NOMO-1 treated with dmso at 0.1 percent for 144 hours (cell line): ENCODE data around the gene TMEM187.

Source experiments
- DNase-seq: peaks from one replicate; lab custom pipeline; 2025; ENCODE audit not compliant: unreplicated experiment; lab: John Stamatoyannopoulos, UW

The TMEM187 gene

DNA sequence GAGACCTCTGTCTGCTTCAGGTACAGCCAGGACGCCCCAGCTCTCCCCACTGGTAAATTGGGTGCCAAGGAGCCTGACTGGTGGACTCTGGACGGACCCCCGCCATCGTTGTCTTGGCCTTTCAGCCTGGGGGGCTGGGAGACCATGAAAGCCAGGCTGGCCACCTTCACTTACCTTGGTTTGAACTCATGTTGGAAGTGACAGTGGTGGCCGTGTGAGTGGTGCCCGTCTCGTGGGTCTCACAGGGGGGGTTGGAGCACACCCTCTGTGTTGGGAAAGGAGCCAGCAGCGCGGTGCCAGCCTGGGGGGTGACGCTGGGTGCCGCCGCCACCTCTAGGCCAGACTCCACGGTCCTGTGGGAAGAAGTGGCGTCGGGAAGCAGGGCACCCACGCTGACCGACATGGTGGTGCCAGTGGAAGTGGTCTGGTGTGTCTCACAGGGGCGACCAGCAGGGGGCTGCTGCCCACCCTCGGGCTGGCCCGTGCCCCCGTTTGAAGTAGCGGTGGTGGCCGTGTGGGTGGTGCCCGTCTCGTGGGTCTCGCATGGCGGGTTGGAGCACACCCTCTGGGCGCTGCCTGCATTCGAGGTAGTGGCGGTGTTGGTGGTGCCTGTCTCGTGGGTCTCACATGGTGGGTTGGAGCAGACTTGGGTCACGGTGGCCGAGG lies 18.5 kb upstream of the TMEM187 start:
- DNase-seq, result no peak

DNA sequence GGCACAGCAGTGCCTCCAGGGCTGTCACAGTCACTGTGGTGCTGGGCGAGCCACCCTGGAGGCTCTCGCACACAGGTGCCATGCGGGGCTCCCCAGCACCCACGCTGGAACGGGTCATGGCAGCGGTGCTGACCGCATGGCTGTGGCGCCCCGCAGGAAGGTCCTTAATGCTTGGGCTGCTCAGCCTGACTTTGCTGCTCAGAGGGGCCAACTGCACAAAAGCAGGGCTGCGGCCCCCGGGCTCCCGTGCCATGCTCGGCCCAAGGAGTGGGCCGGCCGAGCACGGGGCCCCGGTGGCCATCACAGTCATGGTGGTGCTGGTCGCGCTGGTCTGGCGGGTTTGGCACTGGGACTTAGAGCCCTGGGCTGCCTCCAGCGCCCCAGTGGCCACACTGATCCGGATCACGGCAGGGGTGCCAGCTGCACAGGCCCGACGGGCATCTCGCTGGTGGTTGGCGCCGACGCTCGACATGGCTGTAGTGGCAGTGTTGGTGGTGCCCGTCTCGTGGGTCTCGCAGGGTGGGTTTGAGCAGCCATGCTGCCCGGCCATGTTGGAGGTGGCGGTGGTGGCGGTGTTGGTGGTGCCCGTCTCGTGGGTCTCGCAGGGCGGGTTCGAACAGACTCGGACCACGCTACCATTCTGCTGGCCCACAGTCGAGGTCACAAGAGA lies 17.9 kb upstream of the TMEM187 start:
- DNase-seq, result no peak

DNA sequence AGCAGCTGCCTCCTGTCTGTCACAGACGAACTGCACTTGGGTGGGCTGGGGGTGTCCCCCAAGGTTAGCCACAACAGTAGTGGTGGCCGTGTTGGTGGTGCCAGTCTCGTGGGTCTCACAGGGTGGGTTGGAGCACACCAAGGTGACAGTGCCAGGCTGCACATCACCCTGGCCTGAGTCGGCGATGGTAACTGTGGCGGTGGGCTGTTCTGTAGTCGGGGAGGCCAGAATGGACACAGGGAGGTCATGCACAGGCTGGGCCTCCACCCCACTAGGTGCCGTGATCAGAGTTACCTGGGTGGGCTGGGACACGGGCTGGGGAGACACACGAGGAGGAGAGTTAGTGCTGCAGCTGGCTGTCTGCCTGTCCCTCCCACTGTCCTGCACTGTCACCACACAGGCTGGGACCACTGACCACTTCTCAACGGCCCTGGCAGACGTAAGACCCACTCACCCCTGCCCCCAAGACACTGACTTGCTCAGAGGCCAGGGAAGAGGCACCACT lies 17.3 kb upstream of the TMEM187 start:
- no peak for DNase-seq

DNA sequence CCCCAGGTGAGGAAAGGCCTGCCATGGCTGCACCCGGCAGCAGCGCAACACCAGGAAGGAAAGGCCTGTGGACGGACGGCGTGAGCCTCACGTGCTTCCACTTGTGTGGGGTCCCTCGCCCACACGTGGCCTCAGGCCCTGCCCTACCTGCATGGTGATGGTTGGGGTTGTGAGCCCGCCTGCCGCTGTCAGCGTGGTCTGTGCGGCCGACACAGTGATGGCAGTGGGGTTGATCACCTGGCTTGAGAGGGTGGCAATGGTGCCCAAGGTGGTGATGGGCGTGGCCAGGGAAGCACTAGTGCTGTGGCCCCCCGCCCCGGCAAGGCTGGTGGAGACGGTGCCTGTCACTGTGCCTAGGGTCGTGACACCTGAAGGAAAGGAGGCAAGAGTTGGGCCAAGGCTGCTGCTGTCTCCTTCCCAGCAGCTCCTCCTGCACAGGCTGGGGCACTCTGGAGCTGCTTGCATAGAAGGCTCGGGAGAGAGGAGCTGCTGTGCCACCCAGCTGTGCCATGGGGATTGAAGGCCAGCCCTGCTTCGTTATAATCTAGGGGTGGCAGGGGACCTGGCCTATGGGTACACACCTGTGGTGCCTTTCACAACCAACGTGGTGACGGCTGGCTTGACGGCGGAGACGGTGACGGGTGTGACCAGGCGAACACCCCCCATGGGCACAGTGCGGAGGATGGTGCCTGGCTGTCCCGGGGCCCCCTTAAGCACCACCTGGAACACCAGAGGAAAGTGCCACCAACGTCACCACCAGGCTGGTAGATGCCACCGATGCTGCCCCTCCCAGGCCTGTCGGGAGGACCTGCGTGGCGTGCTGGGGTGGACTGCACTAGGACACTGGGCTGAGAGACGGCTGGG lies 16.3 kb upstream of the TMEM187 start:
- DNase-seq, result no peak

DNA sequence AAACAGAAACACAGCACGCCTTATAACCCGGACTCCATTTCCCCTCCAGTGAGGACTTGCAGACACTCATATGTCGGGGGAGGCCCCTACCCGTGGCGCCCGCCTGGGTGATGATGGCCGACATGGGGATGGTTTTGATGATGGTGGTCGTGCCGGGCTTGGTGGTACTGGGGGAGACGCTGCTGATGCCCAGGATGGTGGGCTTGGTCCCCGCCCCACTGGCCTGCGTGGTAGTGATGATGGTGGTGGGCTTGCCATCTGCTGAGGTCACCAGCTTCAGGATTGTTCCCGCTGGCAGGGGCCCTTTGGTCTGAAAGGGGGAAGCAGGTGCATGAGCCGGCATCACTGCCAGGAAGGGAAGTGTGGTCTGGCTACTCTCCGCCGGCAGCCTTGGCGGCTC lies 15.3 kb upstream of the TMEM187 start:
- no peak for DNase-seq

DNA sequence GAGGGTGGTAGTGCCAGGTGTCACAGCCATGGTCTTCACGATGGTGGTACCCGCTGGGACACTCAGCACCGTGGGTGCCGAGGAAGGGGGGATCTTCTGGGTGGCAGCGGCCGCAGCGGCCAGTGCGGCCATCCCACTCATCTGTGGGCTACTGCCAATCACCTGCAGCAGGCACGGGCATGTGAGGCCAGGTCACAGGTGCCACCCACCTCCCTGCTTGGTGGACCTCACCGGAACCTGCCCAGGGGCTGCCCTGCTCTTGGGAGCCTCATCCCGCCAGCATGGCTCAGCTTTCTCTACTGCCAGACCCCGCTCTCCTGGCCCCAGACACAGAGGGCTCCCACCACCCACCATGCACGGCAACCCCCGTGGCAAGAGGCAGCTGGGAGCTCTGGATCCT lies 13.9 kb upstream of the TMEM187 start:
- no peak for DNase-seq

DNA sequence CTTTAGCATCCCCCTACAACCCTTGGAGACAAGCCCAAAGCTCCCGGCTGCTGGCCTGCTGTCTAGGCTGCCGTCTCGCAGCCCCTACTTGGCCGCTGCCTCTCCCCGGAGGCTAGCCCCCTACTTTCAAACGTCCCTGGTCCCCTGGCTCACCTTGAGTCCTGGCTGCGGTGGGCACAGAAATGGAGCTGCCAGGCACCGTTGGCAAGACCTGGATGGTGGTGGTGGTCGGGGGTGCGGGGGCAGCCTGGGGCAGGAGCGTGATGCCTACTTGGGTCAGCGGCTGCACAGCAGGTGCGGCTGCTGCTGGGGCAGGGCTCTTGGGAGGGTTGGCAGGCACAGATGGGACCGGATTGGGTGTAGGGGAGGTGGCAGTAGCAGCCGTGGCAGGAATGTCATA lies 12.9 kb upstream of the TMEM187 start:
- no peak for DNase-seq

DNA sequence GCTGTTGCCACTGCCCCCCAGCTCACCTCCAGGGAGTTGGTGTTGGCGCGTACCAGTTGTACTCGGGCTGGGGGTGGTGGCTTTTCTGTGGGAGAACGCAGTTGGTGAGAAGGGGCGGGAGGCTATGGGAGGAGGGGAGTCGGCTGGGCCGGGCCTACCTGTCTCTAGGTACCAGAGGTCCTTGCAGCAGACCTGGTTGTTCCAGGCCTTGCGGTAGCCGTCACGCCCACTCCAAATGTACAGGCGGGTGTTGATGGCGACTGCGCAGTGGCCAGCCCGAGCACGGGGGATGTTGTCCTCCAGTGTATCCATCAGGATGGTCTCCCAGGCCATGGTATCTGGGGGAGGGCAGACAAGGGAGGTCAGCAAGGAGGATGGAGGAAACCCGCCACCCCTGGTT lies 12.5 kb upstream of the TMEM187 start:
- DNase-seq, result no peak

DNA sequence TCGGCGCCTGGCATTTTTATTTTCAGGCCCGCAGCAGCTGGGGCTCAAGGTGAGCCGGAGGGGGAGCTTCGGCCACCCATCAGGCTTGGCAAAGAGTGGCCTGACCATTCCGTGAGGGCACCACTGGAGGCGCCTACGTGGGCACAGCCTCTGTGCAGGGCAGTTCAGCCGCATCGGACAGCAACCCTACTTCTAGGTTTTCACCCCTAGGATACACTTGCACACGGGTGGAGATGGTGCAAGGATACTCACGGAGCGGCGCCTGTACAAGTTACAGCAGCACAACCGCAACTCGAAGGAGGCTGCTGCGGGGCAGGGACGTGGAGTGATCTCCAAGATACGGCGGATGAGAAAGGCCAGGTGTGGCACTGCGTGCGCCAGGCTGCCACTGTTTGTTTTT lies 11.8 kb upstream of the TMEM187 start:
- no peak for DNase-seq

DNA sequence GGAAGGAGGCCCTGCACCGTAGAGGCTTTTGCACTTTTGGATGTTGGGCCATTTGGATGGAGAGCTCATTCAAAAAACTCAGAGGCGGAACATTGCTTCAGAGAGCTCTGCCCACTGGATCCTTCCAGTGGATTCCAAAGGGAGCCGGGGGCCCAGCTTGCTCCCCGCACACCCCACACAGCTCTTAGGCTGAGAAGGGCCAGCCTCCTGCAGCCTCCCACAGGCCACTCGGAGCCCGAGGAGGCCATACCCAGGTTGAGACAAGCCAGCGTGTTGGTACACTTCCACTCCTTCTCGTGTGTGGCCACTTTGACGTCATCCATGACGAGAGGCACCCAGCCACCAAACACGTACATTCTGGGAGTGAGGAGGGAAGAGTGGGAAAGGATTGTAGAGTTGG lies 11.3 kb upstream of the TMEM187 start:
- no peak for DNase-seq

DNA sequence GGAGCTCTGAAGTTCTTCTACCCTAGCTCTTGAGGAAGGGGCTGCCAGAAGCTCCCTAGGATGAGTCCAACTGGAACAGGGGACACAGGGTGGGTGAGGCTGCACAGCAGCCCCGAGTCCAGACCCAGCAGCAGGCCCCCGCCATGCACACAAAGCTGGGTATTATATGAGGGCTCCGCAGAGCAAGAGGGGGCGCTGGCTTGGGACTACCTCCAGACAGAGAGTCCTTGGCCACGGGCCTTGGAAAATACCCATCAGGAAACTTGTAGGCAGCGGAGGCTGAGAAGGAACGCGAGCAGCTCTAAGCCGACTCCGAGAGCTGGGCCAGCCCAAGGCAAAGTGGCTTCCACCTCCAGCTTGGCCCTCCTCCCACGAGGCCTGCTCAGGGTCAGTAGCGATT lies 9.0 kb upstream of the TMEM187 start:
- no peak for DNase-seq

DNA sequence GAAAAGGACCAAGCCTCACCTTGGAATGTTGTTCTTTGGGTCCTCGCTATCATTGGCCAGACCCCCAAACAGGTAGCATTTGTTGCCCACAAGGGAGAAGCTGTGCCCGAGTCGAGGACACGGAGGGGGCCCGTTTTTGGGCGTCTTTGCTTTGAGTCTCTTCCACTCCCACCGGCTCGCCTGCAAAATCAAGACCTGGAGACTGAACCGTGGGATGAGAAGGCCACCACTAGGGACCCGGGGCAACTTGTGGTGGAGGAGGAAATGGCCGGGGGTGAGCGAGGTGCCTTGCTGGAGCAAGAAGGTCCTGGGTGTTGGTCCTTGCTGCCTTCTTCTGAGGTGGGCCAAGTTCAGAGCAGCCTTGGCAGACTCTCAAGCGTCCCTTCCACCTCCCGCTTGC lies 8.4 kb upstream of the TMEM187 start:
- no peak for DNase-seq

DNA sequence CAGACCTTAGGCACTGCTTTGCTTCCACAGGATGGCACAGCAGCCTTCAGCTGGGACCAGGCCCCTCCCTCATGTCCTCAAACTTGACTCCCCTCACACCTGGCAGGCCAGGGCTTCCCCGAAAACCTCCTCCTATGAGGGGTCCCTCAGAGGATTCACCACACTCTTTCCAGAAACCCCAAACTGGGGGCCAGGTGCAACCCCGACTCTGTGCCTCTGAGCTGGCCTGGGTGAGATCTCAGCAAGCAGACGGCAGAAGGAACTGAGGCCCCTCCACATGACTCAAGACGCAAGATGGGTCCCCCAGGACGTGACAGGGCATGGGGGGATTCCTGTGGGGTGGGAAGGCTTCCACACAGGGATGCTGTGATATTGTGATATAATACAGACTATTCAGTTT lies 7.1 kb upstream of the TMEM187 start:
- no peak for DNase-seq

DNA sequence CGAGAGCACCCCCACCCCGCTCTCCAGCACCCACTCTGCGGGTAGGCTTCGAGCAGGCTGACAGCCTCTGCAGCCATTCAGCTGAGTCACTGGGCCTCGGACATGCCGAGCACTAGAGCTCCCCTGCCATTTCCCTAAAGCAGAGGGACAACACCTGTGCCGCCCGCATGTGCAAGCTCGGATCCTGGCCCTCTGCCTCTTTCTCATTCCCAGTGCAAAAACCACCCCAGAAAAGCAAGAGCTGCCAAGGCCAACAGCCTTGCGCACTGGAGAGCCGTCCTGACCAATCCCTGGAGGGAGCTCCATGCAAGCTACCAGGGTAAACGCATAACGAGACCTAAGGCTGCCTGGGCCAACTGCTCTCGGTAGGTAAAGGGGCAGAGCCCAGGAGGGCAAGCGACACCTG lies 6.3 kb upstream of the TMEM187 start:
- no peak for DNase-seq

DNA sequence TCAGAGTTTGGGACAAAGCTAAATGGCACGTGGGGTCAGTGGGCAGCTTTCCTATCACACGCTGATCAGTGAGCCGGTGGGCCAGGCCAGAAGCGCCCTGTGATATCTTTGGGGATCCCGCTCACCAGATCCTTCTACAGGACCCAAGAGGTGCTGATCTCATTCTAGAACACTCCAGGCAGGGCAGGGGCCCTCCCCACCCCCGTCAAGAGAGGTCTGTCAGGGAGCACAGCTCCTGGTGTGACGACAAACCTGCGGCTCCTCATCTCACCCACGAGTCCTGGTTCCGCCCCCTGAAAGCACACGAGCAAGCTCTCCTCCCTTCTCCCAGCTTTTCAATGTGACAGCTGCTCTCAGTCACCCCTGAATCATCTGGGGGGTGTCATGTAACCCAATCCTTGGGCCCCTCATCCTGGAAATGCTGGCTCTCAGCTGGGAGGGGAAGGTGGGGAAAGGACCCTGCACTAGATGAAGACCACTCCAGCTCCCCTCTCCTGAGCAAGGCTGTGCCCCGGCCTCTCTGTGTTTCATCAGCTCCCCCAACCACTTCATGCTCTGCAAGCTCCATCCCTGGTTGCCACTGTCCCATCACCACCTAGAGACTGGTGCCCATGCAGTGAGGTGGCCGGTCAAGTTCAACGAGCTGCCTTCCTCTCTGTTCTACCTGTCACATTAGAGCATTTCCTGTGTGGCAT lies 5.6 kb upstream of the TMEM187 start:
- DNase-seq, result no peak

DNA sequence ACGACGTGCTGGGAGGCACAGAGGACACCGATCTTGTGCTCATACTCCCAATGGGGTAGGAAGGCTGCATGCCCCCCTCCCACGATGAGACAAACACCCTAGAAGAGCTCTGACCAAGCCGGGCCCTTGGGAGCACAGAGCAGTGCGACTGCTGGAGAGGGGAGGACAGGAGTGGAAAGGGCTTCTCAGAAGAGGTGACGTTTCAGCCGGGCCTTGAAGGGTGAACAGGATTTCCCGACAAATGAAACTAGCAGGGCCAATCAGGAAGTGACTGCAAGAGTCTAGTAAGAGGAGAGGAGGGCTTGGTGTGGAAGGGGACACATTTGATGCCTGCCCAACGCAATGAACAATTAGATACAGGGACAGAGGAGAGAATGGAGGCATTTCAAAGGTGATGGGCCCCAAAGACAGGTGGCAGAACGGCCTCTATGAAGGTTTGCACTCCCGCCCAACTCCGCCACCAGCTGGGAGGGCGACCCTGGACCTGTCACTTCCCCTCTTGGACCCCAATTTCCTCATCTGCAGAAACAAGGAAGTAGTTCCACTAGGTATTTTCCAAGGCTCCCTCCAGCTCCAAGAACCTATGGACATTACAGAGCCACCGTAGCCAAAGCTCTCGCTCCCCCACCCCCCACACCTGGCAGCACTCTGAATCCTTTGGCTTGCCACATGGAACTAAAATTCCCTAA lies 4.9 kb upstream of the TMEM187 start:
- no peak for DNase-seq

DNA sequence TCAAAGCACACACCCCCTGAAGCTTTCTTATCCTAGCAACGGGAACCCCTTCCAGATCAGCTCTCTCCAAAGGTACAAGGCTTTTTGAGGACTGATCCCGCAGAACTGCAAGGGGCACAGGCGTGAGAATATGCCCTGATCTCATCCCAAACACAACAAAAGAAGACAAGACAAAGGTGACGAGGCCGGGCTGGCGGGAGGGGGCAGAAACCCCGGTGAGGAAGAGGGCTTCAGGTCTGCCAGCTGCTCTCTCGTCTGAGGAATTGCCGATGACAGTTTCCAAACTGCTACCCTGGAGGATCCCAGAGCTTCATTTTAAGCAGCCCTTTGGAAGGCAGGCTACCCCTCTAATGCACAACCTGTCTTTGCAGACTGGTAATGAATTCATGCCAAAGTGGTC lies 4.3 kb upstream of the TMEM187 start:
- DNase-seq, result no peak

DNA sequence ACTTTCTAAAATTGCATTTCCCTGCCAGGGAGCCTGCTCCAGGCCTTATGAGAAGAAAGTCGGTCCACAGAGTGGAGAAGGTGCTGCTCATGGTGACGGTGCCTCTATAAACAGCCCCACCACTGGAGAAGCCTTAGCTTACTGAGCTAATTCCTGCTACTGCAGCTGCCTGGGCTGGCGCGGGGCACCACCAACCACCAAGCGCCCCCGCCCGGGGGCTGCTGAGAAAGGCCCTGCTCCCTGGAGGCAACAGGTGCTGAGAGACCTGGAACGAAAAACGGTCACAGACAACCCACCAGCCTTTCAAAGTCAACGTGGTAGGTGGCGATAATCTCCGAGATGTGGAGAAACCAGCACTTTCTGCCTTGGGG lies 3.8 kb upstream of the TMEM187 start:
- no peak for DNase-seq

DNA sequence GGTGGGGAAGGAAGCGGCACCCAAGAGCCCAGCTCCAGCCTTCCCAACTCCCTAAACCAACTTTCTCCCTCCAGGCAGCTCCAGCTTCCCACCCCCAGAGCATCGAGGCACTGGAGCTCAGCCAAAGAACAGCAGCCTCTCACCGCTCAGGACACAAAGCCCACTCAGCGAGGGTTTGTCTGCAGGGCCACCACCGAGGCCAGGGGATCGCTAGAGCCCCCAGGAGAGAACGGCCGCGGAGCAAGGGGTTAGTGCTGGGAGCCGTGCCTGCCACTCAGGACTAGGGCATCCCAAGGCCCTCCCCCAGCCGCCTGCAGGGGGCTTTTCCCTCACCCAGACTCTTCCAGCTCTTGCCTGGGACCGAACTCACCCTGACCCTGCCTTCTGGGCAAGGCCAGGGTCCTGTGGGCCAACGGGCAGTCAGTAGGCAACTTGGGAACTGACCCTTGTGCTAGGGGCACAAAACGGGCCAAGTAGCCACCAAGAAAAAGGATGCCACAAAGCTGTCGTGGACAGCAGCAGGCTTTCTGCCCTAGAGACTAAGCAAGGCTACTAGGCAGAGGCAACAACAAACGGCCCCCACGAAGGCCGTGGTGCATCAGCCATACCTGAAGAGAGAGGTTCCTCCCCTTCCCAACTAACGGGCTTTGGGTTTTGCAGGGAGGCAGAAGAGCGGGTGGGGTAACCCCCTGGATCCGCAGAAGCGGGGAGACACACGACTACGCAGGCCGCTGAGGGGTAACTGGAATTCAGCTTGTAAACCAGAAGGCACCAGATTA lies 3.2 kb upstream of the TMEM187 start:
- DNase-seq, result no peak

DNA sequence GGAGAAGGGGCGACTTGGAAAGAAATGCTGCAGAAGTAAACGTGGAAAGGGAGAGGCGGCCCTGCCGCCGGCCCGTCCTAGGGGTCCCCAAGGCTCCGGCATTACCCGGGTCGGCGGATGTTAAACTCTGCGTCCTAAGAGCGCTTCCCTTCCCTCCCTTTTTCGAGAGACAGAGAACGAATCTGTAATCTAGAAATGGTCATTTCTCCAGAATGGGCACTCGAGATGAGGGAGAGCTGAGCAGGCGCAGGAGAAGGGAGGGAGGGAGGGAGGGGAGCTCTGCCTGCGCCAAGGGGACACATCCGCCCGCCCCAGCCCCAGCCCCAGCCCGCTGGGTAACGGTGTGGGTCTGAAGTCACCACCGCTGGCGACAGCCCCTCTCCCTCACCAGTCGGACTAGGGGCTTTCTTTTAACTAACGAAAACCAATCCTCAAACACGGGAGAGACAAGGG lies 2.6 kb upstream of the TMEM187 start:
- no peak for DNase-seq
